CD8-positive, alpha-beta memory T cell (primary cell): ENCODE results near the gene BTG4. TPM values are rescaled to one million over a fixed set of nuclear protein-coding genes. Genes with fewer than 3 reads are reported as not detected.

Experiments
- CTCF ChIA-PET: fragments of 350-600 bp; sonication (Branson Sonifier 250); formaldehyde crosslinking; loops from one replicate; lab custom pipeline; 2021; ENCODE audit warnings: antibody characterized with exemption; lab: Charles Lee
- POLR2A ChIA-PET: fragments of 350-600 bp; sonication (Branson Sonifier 250); formaldehyde crosslinking; loops from one replicate; lab custom pipeline; 2021; ENCODE audit warnings: antibody characterized with exemption; lab: Charles Lee
- DNase-seq, 5 donors: peaks; one replicate each; pipeline versions ENCODE4 v3.0.0 to v3.0.0-alpha.2; 2020 to 2022; ENCODE audit warnings: mixed read lengths in 1 of 5
- H3K27ac ChIP-seq: one replicate; pipeline ENCODE4 v1.7.0; 2013; ENCODE audit warnings: low read depth, mild to moderate bottlenecking, low read length, moderate library complexity
- H3K27me3 ChIP-seq: 2 replicates; pipeline ENCODE4 v1.7.0; 2013; ENCODE audit warnings: low read length, mild to moderate bottlenecking; ENCODE audit not compliant: insufficient read depth, poor library complexity, severe bottlenecking
- H3K36me3 ChIP-seq: 2 replicates; pipeline ENCODE4 v1.7.0; 2013; ENCODE audit warnings: mild to moderate bottlenecking, low read length, moderate library complexity; ENCODE audit not compliant: insufficient read depth
- H3K4me1 ChIP-seq: 2 replicates; pipeline ENCODE4 v1.7.0; 2013; ENCODE audit warnings: mild to moderate bottlenecking, low read length, moderate library complexity; ENCODE audit not compliant: insufficient read depth
- H3K4me3 ChIP-seq: 2 replicates; pipeline ENCODE4 v1.7.0; 2013; ENCODE audit warnings: mild to moderate bottlenecking, low read length
- H3K9me3 ChIP-seq: 2 replicates; pipeline ENCODE4 v1.7.0; 2013; ENCODE audit warnings: mild to moderate bottlenecking, low read length
- H3K27ac Mint-ChIP-seq, 8 donors: one replicate each; pipeline ENCODE4 v1.8.0; 2020 to 2021; ENCODE audit warnings: mixed read lengths in 8 of 8, mild to moderate bottlenecking in 6 of 8, inconsistent platforms in 3 of 8, moderate library complexity in 3 of 8
- H3K27me3 Mint-ChIP-seq, 2 donors: one replicate each; pipeline ENCODE4 v1.8.0; 2020 to 2021; ENCODE audit warnings: mixed read lengths in 2 of 2, mild to moderate bottlenecking in 1 of 2, moderate library complexity in 1 of 2
- H3K36me3 Mint-ChIP-seq, 3 donors: one replicate each; pipeline ENCODE4 v1.8.0; 2020 to 2021; ENCODE audit warnings: mixed read lengths in 3 of 3, inconsistent platforms in 1 of 3, mild to moderate bottlenecking in 1 of 3
- H3K4me1 Mint-ChIP-seq, 3 donors: one replicate each; pipeline ENCODE4 v1.8.0; 2020 to 2021; ENCODE audit warnings: mixed read lengths in 3 of 3, inconsistent platforms in 1 of 3, mild to moderate bottlenecking in 1 of 3
- H3K4me3 Mint-ChIP-seq, 7 donors: one replicate each; pipeline ENCODE4 v1.8.0; 2020 to 2021; ENCODE audit warnings: mixed read lengths in 7 of 7, mild to moderate bottlenecking in 6 of 7, moderate library complexity in 4 of 7, inconsistent platforms in 2 of 7
- H3K9me3 Mint-ChIP-seq, 5 donors: one replicate each; pipeline ENCODE4 v1.8.0; 2020 to 2022; ENCODE audit warnings: mixed read lengths in 5 of 5, mild to moderate bottlenecking in 3 of 5, moderate library complexity in 2 of 5, inconsistent platforms in 1 of 5
- polyA plus RNA-seq: library from polyadenylated mRNA; unstranded; fragments of 300-500 nt; fragmentation: Illumina TruSeq; gene quantifications from one replicate; pipeline ENCODE4 v1.2.3, GENCODE V29; 2021
- total RNA-seq, 2 experiments: library from RNA; stranded (reverse); gene quantifications; one replicate each; pipeline ENCODE4 v1.2.3, GENCODE V29; 2021

The BTG4 gene
- total and polyA plus RNA-seq, 3 experiments from 2014 or later = not detected

- no peaks in the 10 kb centered on the region for H3K36me3 Mint-ChIP-seq
- Histone ChIP-seq H3K27me3 (peaks cover 24% of the 10 kb centered on the region), H3K36me3 (no peaks in the 10 kb centered on the region), H3K27ac (no peak overlapping the region), H3K9me3 (no peaks in the 10 kb centered on the region), H3K4me1 (peaks cover 26% of the 10 kb centered on the region), H3K4me3 (no peak overlapping the region)
- peak in 1 of 5 donors; percentile 8 for DNase-seq
- POLR2A ChIA-PET = no interaction called here
- peaks cover 38 to 86% of the 10 kb centered on the region in 2 donors for H3K27me3 Mint-ChIP-seq
- H3K4me1 Mint-ChIP-seq = peaks cover 14 to 37% (median 23%) of the 10 kb centered on the region in 3 donors
- peaks cover 0 to 2% (median 0%) of the 10 kb centered on the region in 5 donors for H3K9me3 Mint-ChIP-seq
- H3K4me3 Mint-ChIP-seq = peak overlapping the region in 6 of 7 donors; percentile 9 to 80 (median 28)
- no peak overlapping the region for H3K27ac Mint-ChIP-seq
- CTCF ChIA-PET = interaction anchor here (1.3 kb wide), 1 partner anchor 90 kb away, joined by 3 read pairs; no protein-coding TSS in a partner anchor
Measured at GRCh38 chr11:111540937-111541253, 28.7 kb upstream of the BTG4 start.

DNA sequence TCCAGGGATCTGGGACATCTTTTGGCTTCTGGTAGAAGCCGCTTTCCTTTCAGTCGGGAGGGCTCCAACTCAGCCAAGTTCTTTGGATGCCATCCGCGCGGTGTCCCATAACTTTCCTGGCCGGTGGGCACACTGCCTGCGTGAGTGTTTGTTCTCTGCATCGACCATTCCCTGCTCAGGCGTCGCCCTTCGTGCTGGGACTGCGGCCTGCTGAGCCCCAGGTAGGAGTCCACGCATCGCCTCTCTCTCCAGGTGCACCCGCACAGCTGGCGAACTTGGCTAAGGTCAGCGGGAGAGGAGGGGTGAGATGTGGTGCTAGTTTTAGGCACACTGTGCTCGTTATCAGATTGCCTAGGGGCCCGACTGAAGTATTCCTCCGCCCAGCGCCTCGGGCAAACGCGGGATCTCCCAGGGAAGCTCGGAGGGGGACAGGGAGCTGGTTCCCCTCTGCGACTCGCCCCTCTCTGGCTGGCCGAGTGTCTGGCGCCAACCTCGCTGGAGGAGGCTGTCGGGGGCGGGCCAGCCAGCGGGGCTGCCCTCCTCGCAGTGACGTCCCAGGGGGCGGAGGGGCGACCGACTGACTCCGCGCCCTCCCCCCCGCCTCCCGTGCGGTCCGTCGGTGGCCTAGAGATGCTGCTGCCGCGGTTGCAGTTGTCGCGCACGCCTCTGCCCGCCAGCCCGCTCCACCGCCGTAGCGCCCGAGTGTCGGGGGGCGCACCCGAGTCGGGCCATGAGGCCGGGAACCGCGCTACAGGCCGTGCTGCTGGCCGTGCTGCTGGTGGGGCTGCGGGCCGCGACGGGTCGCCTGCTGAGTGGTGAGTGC is 28.1 kb upstream of the BTG4 start, which contains the start of gene LAYN:
TSS of gene LAYN (plus strand) at position 607 of the 823 bp plus-strand sequence. CDS start at position 731, 124 bp downstream.
- Mint-ChIP-seq H3K4me1 (peaks cover 14 to 37% (median 23%) of the 10 kb centered on the region in 3 donors), H3K27me3 (peaks cover 36 to 88% of the 10 kb centered on the region in 2 donors), H3K27ac (peak within 1 kb of the TSS in 5 of 8 donors; percentile 24 to 48 (median 36)), H3K9me3 (peaks cover 0 to 2% (median 0%) of the 10 kb centered on the region in 5 donors), H3K4me3 (peak within 1 kb of the TSS; percentile 40 to 80 (median 72)), H3K36me3 (no peaks in the 10 kb centered on the region)
- Histone ChIP-seq H3K36me3 (no peaks in the 10 kb centered on the region), H3K27me3 (peaks cover 24% of the 10 kb centered on the region), H3K4me1 (peaks cover 26% of the 10 kb centered on the region), H3K9me3 (no peaks in the 10 kb centered on the region), H3K27ac (no peak within 1 kb of the TSS), H3K4me3 (peak within 1 kb of the TSS; percentile 34)
- DNase-seq = peak in 4 of 5 donors; percentile 10 to 63 (median 37)
- POLR2A ChIA-PET = no interaction called here
- CTCF ChIA-PET = no interaction called here

DNA sequence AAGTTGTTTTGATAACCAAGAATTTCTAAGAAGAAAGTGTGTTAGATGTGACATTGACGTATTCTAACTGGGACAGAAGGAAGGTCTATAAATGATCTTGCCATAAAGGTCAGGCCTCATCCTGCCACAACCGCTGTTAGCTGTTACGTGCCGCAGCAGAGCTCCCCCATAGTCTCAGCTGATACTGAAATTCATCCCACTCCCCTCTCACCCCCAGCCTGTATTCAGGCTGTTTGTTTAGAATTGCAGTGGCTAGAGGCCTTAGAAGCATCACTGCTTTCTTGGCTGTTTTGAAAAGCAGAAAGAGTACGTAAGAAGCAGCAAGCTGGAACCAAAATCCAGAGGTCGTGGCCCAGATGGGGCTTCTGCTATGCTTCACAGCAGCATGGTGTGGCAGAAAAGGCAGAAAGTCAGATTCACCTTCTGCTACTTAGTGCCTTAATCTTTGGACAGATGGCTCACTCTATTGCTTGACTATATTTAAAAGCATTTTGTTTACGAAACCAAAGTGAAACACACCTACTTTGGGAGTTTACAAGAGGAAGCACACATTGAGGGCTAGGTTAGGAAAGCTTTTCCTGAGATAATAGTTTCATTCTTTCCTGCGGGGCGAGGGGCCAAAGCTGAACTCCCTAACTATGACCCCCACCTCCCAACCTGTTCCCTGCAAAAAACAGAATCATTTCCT is 27.4 kb upstream of the BTG4 start:
- Histone ChIP-seq H3K4me3 (peak overlapping the region; percentile 34), H3K27ac (no peak overlapping the region), H3K36me3 (no peaks in the 10 kb centered on the region), H3K9me3 (no peaks in the 10 kb centered on the region), H3K4me1 (peaks cover 26% of the 10 kb centered on the region), H3K27me3 (peaks cover 24% of the 10 kb centered on the region)
- Mint-ChIP-seq H3K27ac (peak overlapping the region in 2 of 8 donors; percentile 36), H3K36me3 (no peaks in the 10 kb centered on the region), H3K4me3 (peak overlapping the region; percentile 39 to 67 (median 55)), H3K4me1 (peaks cover 14 to 37% (median 23%) of the 10 kb centered on the region in 3 donors), H3K9me3 (peaks cover 0 to 2% (median 0%) of the 10 kb centered on the region in 5 donors), H3K27me3 (peaks cover 40 to 91% of the 10 kb centered on the region in 2 donors)
- CTCF ChIA-PET = no interaction called here
- POLR2A ChIA-PET = no interaction called here
- DNase-seq = peak in 1 of 5 donors; percentile 70

DNA sequence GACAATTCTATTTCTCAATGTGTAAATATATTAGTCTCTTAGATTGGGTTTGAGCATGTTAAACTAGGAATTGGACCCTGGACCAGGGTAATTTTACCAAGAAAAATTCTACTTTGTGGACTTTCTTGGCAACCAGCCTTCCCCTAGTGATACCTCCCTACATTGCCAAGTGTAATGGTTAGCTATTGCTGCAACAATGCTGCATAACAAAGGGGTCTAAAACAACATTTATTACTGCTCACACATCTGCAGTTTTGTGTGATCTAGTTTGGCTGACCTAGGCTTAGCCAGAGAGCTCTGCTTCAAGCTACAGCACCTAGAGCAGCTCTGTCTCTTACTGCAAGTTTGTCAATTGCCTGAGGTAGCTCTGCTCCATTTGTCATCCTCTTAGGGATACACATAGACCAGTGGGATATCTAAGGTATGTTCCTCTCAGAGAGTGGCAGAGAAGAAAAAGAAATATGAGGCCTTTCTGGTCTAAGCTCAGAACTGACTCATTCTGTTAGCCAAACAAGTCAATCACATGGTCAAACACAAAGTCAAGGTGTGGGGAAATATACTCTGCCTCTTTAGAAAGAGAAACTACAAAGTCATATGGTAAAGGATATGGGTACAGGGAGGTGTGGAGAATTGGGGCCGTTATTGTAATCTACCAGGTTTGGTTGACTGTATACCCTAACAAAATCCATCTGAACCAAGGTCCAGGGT is 26.4 kb upstream of the BTG4 start:
- H3K27ac ChIP-seq = no peak overlapping the region
- no peak overlapping the region for H3K4me3 Mint-ChIP-seq
- H3K27me3 Mint-ChIP-seq = peaks cover 40 to 91% of the 10 kb centered on the region in 2 donors
- peak overlapping the region in 1 of 8 donors; percentile 34 for H3K27ac Mint-ChIP-seq
- H3K27me3 ChIP-seq = peaks cover 24% of the 10 kb centered on the region
- no peak overlapping the region for H3K4me3 ChIP-seq
- no peak for DNase-seq
- POLR2A ChIA-PET = no interaction called here
- no peaks in the 10 kb centered on the region for H3K9me3 ChIP-seq
- CTCF ChIA-PET = no interaction called here
- no peaks in the 10 kb centered on the region for H3K36me3 ChIP-seq
- no peaks in the 10 kb centered on the region for H3K36me3 Mint-ChIP-seq
- peaks cover 14 to 37% (median 23%) of the 10 kb centered on the region in 3 donors for H3K4me1 Mint-ChIP-seq
- peaks cover 26% of the 10 kb centered on the region for H3K4me1 ChIP-seq
- peaks cover 0 to 2% (median 0%) of the 10 kb centered on the region in 5 donors for H3K9me3 Mint-ChIP-seq

- Mint-ChIP-seq H3K27me3 (peaks cover 35 to 81% of the 10 kb centered on the region in 2 donors), H3K4me1 (peaks cover 10 to 29% (median 16%) of the 10 kb centered on the region in 3 donors), H3K27ac (no peak overlapping the region), H3K9me3 (peaks cover 0 to 2% (median 0%) of the 10 kb centered on the region in 5 donors), H3K4me3 (no peak overlapping the region), H3K36me3 (no peaks in the 10 kb centered on the region)
- ChIA-PET POLR2A (no interaction called here), CTCF (no interaction called here)
- no peak for DNase-seq
- Histone ChIP-seq H3K4me3 (no peak overlapping the region), H3K9me3 (no peaks in the 10 kb centered on the region), H3K27me3 (peaks cover 23% of the 10 kb centered on the region), H3K36me3 (no peaks in the 10 kb centered on the region), H3K4me1 (peaks cover 22% of the 10 kb centered on the region), H3K27ac (no peak overlapping the region)
Measured at GRCh38 chr11:111537336-111537860, 25.2 kb upstream of the BTG4 start.

DNA sequence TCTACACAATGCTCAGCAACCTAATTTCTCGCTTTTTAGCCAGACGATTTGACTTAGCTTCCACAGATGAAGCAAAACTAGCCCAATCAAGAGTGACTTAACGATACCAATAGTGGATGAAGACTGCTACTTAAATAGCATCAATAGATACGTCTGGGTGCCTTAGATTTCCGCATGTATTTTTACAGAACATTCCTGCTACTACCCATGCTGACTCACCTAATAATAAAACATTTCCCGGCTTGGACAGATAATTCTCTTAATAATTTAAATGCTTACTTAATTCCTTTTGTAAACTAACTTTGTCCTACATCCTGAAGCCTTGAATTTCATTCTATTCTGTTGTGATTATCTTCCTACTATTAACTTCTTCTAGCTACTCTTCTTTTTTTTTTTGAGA is 23.1 kb upstream of the BTG4 start:
- H3K27me3 Mint-ChIP-seq = peaks cover 28 to 73% of the 10 kb centered on the region in 2 donors
- CTCF ChIA-PET = no interaction called here
- no peak for DNase-seq
- no peak overlapping the region for H3K27ac Mint-ChIP-seq
- H3K27me3 ChIP-seq = peaks cover 9% of the 10 kb centered on the region
- no peaks in the 10 kb centered on the region for H3K36me3 ChIP-seq
- no peak overlapping the region for H3K4me3 ChIP-seq
- no peak overlapping the region for H3K27ac ChIP-seq
- H3K36me3 Mint-ChIP-seq = no peaks in the 10 kb centered on the region
- peaks cover 0 to 2% (median 0%) of the 10 kb centered on the region in 5 donors for H3K9me3 Mint-ChIP-seq
- peaks cover 7% of the 10 kb centered on the region for H3K4me1 ChIP-seq
- H3K4me3 Mint-ChIP-seq = no peak overlapping the region
- POLR2A ChIA-PET = no interaction called here
- no peaks in the 10 kb centered on the region for H3K9me3 ChIP-seq
- H3K4me1 Mint-ChIP-seq = peaks cover 0 to 16% (median 8%) of the 10 kb centered on the region in 3 donors

DNA sequence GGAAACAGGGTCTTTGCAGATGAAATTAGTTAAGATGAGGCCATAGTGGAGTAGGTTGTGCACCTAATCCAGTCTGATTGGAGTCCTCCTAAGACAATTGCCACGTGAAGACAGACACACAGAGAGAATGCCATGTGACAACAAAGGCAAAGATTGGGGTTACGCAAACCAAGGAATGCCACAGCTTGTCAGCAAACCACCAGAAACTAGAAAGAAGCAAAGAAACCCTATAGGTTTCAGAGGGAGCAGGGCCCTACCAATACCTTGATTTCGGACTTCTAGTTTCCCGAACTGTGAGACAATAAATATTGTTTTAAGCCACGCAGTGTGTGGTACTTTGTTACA is 20.2 kb upstream of the BTG4 start:
- Mint-ChIP-seq H3K27me3 (peaks cover 5 to 44% of the 10 kb centered on the region in 2 donors), H3K36me3 (no peaks in the 10 kb centered on the region), H3K4me1 (peaks cover 0 to 12% (median 0%) of the 10 kb centered on the region in 3 donors), H3K27ac (no peak overlapping the region), H3K4me3 (no peak overlapping the region), H3K9me3 (no peaks in the 10 kb centered on the region)
- no peak overlapping the region for H3K27ac ChIP-seq
- H3K27me3 ChIP-seq = no peaks in the 10 kb centered on the region
- H3K9me3 ChIP-seq = no peaks in the 10 kb centered on the region
- no peak for DNase-seq
- CTCF ChIA-PET = interaction anchor here (1.6 kb wide), 1 partner anchor 10 kb away, joined by 5 read pairs; no protein-coding TSS in a partner anchor
- H3K4me1 ChIP-seq = no peaks in the 10 kb centered on the region
- no peaks in the 10 kb centered on the region for H3K36me3 ChIP-seq
- POLR2A ChIA-PET = no interaction called here
- no peak overlapping the region for H3K4me3 ChIP-seq
